GM10266 (cell line): Measurements from ENCODE around the gene TNIP2.
A peak's percentile ranks its signal among the peaks of the same experiment; 100 is the strongest.

Experiments
- DNase-seq: peaks from one replicate; pipeline ENCODE4 v3.0.0; 2012; ENCODE audit errors: extremely low spot score
- TF ChIP-seq, protein P1 (sequence below): IDR thresholded peaks from 2 replicates; pipeline ENCODE4 v1.5.1; 2012; ENCODE audit warnings: mild to moderate bottlenecking, low read depth; ENCODE audit not compliant: control insufficient read depth, insufficient read depth; ENCODE audit errors: missing control alignments

TNIP2 gene

DNA sequence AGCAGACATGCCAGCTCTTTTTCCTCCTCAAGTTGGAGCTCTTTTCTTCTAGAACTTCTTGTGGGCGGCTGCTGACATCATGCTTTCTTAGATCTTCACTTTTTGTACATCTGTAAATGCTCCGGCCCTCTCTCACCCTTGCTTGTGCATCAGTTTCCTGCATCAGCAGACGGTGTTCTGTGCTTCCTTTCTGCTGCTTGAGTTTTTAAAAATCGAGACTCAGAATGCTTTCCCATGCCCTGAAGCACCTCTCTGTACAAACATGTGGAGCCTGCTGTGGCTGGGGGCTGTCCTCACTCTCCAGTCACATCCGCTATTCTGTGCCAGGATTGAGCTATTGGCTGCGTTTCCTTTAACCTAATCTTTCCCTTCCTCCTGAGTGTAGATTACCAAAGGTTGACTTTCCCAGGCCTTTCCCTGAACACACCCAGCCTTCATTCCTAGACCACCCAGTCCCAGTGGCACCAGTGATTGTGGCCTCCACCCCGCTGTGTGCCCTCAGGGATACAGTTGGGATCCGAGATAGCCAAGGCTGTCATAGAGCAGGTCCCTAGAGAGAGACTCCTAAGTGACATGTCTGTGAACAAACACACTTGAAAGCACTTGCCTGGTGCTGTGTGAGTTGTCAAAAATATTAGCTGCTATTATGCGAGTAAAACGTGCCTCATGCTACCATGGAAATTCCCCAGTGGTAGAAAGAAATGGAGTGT is 41.9 kb downstream of the TNIP2 start:
- DNase-seq, result no peak
- TF ChIP-seq, protein P1, sequence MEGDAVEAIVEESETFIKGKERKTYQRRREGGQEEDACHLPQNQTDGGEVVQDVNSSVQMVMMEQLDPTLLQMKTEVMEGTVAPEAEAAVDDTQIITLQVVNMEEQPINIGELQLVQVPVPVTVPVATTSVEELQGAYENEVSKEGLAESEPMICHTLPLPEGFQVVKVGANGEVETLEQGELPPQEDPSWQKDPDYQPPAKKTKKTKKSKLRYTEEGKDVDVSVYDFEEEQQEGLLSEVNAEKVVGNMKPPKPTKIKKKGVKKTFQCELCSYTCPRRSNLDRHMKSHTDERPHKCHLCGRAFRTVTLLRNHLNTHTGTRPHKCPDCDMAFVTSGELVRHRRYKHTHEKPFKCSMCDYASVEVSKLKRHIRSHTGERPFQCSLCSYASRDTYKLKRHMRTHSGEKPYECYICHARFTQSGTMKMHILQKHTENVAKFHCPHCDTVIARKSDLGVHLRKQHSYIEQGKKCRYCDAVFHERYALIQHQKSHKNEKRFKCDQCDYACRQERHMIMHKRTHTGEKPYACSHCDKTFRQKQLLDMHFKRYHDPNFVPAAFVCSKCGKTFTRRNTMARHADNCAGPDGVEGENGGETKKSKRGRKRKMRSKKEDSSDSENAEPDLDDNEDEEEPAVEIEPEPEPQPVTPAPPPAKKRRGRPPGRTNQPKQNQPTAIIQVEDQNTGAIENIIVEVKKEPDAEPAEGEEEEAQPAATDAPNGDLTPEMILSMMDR, result no peak

DNA sequence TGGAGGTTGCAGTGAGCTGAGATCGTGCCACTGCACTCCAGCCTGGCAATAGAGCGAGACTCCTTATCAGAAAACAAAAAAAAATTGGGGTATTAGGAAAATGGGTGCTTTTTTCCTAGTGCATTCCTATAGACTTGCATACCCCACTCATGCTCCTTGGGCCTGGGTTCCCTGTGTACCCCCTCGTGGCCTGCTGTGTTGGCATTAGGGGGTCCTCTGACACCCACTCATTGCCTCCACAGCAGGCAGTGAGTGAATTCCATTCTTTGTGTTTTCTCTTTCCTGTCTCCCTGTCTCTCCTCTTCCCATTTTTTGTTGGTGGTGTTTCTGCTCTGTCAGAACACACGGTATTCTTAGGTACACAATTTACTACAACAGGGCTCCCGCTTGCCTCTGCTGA is 42.8 kb downstream of the TNIP2 start:
- TF ChIP-seq, protein P1, result no peak

DNA sequence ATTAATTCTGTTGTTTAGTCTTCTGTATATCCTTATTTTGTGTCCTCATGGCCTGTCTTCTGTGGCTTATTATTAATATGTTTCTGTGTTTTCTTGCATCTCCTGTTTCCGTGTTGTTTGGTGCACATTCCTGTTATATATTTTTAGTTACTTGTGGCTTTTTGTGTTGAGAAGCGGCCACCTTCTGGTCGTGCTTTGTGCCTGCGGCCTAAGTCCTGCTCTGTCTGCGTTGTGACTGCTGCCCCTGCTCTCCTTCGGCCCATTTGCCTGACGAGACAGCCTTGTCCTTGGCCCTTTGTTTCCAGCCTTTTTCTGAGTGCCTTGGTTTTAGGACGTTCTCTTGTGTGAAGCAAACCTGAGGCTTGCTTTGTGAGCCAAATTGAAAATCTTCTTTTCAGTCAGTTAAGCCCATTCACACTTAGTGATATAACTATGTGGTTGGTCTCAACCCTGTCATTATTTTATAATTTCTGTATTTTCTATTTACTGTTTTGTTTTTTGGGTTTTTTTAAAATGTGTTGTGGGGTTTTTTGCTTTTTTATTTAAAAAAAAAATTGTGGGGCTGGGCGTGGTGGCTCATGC is 43.8 kb downstream of the TNIP2 start:
- no peak for DNase-seq
- TF ChIP-seq, protein P1, result peak; percentile 55

More for the DNA sequence above, 42.8 kb downstream of the TNIP2 start:
- DNase-seq, result no peak

DNA sequence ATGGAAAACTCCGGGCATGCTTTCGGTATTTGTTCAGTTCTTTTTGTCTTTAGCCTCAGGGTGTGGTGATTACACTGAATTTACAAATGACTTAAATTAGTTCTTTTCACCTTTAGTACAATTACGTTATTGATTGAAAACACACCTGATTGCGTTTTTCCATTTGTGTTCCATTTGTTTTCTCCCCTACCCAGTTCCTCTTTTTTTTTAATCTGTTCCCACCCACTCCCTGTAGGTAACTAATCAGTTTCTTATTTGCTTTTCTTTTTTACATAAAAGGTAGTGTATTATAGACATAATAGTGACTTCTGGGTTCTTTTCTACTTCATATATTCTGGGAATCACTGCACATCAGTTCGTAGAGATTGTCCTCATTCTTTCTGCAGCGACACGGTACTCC is 53.4 kb downstream of the TNIP2 start:
- TF ChIP-seq, protein P1, result no peak
- DNase-seq, result no peak

DNA sequence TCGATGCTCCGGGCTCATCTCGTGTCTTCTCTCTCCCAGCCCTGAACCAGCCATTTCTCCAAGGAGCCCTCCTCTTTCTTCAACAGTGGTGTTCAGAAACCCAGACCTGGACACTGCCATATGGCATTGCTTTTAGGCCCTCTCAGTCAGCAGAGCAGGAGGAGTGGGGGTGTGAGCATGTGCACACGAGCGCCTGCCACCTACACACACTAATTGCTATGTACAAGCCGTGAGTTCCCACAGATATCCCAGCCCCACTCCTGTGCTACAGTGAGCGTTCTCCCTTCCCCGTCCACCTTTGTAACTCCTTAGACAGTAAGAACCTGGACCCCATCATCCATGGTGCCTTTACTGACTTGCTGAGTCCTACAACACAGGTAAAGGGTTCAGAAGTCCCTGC is 53.8 kb downstream of the TNIP2 start:
- no peak for DNase-seq
- TF ChIP-seq, protein P1, result no peak

DNA sequence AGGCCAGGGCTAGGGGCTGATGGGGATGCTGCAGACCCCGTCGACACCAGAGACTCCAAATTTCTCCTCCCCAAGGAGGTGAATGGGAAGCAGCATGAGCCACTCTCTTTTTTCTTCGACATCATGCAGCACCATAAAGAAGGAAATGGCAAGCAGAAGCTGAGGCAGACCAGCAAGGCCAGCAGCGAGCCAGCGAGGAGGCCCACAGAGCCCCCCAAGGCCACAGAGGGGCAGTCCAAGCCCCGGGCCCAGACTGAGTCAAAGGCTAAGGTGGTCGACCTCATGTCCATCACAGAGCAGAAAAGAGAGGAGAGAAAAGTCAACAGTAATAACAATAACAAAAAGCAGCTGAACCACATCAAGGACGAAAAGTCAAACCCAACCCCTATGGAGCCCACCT is 56.1 kb downstream of the TNIP2 start:
- TF ChIP-seq, protein P1, result no peak
- no peak for DNase-seq

DNA sequence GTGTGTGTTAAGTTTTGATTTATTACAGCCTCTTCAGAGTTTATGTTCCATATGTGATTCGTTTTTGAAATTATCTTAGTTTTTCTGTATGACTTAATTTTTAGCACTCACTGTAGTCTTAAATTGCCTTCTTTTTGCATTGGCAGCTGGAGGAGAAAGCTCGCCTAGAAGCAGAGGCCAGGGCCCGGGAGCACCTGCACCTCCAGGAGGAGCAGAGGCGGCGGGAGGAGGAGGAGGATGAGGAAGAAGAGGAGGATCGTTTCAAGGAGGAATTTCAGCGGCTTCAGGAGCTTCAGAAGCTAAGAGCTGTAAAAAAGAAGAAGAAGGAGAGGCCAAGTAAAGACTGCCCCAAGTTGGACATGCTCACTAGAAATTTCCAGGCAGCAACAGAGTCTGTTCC is 56.6 kb downstream of the TNIP2 start:
- TF ChIP-seq, protein P1, result no peak
- no peak for DNase-seq
